8988T (cell line): ENCODE results near the gene SNRNP200.

Experiments used
- DNase-seq: peaks from one replicate; pipeline ENCODE4 v3.0.0; 2011

Gene SNRNP200

DNA sequence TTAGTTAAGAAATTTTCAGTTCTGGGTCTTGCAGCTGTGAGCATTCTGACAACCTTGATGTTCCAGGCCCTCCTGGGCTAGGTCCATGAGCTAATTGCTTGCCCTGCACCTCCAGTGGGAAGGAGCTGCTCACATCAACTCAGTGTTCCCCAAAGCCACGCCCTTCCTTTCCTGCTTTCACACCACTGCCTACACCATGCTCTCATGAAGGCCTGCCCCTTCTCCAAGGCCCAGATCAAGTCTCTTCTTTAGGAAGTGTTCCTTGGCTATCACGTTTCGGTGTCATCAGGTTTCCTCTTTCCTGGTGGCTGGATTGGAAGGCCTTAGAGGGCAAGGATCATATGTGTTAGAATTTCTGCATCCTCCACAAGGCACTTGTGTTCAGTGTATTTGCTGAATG lies 58.3 kb downstream of the SNRNP200 start:
- DNase-seq, result no peak

DNA sequence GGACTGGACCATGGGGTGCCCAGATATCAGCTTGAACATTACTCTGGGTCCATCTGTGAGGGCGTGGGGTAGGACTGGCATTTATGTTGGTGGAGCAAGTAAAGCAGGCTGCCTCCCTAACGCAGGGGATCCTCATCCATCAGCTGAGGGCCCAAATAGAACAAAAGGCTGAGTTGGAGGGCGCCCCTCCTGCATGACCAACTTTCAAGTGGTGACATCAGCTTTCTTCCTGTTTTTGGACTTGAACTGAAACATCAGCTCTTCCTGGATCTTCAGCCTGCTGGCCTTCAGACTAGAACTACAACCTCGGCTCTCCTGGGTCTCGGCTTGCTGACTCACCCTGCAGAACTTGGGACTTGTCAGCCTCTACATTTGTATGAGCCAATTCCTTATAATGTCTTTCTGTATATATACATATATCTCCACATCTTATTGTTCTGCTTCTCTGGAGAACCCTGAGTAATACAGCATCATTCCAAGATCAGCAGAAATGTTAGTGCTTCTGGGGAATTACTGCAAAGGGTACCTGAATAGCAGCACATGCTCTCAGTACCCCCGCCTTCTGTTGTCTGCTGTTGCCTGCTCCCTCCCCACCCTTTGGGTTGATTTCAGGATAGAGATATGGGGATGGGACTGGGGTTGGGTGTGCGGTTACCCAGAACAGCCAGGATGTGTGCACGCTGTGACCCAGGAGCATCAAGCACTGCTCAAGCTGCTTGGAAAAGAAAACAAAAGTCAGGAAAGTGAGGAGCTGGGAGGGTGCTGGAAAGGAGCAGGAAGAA lies 59.5 kb downstream of the SNRNP200 start:
- DNase-seq, result no peak

DNA sequence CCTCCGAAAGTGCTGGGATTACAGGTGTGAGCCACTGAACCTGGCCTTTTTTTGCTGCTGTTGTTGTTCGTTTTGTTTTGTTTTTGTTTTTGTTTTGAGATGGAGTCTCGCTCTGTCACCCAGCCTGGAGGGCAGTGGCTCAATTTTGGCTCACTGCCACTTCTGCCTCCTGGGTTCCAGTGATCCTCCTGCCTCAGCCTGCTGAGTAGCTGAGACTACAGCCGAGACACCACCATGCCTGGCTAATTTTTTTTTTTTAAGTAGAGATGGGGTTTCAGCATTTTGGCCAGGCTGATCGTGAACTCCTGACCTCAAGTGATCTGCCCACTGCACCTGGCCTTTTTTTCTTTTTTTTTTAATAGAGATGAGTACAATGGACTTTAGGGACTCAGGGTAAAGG lies 61.5 kb downstream of the SNRNP200 start:
- DNase-seq, result no peak

DNA sequence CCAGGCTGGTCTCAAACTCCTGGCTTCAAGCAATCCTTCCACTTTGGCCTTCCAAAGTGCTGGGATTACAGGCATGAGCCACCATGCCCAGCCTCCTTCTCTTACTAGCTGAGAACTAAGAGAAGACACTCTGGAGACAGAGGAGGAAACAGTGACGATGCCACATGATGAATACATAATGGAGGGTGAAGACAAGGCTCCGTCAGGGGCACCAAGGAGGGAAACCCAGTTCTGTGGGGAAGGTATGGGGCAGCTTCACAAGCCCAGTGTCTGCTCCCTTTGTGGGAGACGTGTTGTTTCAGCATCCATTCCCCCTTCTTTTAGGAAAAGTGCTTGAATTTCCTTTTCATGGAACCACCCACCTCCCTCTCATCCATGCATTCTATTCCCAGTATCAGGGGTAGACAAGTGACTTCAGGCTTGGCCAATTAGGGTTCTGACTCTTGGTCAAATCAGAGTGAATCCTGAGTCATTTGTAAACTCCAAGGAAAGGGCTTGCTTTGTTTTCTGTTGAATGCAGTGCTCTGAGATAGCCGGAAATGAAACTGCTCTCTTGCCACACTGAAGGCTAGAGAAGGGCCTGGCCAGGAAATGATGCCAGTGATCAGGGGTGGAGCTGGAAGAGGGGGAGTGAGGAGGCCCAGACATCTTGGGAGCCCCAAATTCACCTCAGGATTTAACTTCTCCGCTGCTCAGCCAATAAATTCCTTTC lies 63.3 kb downstream of the SNRNP200 start:
- no peak for DNase-seq

DNA sequence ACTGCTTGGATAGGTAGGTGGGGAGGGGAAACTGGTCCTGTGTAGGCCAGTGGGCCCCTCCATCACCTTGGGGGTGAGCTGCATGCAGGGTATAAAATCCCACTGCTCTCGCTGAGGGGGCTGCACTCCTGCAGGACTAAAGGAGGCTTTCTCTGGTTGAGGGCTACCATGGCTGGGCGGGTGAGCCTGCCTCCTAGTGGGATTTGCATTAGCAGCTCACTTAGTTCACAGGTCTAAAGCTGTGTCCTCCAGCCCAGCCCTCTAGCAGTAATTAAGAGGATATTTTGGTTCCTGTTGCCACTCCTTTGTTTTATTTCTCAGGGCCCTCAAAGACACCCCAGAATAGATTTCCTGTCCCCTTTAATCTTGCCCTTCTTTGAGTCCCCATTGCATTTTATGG lies 64.1 kb downstream of the SNRNP200 start:
- no peak for DNase-seq

DNA sequence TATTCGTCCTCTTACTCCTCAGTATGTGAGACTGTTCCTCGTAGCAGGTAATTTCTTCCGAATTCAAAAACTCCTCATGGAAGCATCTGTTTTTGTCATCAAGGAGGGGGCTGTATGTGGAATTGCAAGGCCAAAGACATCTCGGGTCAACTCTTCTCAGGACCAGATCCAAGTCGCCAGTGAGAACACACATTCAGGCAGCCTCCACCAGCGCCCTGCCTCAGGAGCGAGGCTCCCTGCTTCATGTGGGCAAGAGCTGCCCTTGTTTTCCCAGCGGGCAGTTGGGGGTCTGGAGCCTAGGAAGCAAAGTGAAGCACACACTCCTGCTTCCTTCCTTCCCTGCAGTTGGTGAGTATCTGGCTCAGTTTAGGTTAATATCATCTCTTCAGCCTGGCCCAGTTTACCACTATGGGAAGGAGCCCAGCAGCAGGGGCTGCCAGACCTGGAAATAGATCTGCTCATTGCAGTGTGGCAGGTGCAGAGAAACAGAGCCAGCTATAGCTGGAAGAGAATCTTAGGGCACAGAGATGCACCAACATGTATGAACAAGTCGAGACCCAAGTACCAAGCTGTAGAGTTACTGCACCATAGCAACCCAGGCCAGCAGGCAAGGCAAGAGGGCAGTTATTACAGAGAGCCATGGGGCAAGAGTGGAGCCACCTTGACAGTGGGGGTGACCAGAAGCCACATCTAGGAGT lies 64.9 kb downstream of the SNRNP200 start:
- DNase-seq, result no peak

DNA sequence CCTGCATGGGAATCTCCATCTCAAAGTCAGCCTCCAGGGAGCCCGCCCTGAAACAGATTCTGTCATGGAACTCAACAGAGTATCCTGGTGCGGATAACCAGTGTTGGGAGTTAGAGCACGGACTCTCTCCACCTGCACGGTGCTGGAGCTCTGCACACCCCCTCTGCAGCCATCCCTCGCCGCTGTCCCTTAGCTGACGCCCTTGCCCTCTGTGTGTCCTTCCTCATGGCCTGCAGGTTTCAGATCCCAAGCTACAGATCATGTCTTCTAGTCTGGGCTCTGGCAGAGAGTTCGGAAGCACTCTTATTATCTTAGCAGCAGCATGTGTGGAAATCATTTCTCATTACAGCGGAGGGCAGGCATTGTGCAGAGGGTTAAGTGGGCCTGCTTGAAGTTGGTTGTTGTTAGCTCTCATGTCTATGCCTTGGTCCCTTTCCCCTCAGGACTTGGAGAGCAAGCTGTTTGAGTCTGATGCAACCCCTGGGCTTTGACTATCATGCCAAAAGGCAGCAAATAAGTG lies 65.5 kb downstream of the SNRNP200 start:
- no peak for DNase-seq

DNA sequence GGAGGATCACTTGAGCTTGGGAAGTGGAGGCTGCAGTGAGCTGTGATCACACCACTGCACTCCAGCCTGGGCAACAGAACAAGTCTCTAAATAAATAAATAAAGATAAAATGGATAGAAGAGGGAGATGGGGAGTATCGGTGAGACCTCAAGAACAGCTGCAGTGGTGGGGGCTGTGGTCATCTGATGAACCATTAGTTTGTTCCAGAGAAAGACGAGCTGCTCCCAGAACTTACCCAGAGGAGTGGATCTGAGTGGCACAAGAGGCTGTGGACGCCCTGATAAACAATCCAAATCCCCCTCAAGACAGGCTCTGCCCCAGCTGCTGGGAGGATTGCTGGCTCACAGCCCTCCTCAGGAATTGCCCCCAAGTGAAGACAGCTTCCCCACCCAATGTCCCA lies 66.3 kb downstream of the SNRNP200 start:
- DNase-seq, result no peak

DNA sequence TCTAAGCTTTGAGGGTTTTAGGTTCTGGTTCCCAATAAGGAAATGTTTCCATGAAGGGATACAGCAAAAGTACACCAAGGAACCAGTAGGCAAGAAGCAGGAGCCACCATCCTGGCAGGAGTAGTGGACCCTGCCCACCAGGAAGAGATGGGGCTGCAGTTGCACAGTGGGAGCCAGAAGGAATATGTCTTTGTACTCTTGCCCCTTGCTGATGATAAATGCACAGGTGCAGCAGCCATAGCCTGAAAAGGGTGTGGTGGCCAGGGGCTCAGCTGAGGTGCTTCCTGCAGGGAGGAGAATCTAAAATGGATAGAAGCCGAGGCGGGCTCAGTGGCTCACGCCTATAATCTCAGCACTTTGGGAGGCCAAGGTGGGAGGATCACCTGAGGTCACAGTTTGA lies 67.1 kb downstream of the SNRNP200 start:
- DNase-seq, result no peak

DNA sequence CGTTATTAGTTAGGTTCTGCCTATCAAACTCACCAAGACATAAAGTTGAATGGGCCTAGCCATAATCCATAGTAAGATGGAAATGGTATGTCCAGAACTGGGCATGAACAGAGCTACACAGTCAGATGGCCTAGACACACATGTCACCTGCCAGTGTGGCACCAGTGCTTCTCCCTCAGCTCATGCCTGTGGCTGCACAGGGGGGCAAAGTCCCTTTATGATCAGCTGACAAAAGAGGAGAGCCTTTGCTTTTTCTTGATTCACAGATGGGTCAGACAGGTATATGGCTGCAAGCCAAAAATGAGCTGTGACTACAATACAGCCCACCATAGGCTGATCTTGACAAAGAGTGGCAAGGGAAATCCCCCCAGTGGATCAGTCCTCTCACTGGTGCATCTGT lies 68.5 kb downstream of the SNRNP200 start:
- no peak for DNase-seq

DNA sequence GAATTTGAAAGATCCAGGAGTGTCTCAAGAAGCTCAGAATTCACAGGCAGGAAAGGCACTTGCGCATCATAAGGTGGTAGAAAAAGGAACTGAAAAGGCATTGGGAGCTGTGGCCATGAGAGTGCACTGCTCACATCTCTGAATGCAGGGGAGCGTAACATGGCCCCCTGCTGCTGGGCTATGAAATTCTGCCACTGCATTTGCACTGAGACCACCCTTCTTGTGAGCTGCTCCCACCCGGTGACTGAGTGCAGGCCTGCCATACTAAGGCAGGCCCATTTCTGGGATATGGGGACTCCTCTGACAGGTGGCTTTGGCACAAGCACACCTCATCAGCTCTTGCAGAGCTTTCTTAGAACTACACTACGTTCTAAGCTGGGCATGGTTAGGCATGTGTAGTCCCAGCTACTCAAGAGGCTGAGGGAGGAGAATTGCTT lies 71.4 kb downstream of the SNRNP200 start:
- no peak for DNase-seq

DNA sequence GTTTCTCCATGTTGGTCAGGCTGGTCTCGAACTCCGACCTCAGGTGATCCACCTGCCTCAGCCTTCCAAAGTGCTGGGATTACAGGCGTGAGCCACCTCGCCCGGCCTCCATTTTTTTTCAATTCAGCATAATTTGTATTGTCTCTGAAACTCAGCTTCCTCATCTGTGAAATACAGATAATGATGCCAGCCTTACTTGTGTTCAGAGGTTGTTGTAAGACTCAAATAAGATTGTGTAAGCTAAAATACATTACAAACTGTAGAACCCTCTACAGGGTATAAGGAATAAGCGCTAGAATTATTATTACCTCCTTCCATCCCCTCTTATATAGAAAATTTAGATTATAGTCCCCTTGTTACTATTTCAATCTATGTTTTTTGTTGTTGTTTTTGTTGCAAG lies 71.9 kb downstream of the SNRNP200 start:
- DNase-seq, result no peak

DNA sequence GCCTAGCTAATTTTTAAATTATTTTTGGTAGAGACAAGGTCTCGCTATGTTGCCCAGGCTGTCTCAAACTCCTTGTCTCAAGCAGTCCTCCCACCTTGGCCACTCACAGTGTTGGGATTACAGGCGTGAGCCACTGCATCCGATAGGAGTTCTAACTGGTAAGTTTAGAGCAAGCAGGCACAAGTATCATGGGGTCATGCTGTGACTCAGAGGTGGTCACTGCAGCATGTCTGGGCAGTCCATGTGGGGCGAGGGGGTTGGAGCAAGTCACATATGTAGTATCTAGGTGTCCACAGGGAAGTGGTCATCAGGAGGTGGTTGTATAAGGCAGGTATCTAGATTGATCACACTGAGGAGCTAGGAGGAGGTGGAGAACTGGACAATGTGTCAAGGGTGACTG lies 74.0 kb downstream of the SNRNP200 start:
- no peak for DNase-seq

DNA sequence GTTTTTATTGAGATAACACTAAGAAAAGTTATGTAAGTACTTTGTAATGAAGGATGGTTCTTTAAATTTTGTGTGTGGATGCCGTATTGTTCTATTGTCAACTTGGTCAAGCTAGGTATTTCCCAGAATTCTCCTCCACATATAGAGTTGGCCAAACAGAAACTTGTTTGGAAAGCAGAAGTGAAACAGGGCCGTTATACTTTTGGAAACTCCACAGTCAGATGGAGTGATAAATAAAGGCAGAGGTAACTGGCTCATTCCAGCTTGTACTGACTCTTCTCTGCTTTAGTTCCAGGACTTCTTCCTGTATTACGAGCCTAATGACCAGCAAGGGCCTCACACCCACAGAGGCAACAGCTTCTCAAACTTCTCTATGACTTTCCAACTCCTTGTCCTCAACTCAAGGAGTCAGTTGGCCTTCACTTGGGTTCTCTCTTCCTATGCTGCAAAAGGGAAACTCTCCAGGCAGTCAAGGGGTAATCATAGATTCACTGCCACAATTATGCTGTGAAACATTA lies 80.3 kb downstream of the SNRNP200 start:
- no peak for DNase-seq
